HCT116 (cell line): Measurements from ENCODE around the gene CRB3. TPM values are rescaled to one million over a fixed set of nuclear protein-coding genes. Genes with fewer than 3 reads are reported as not detected.

Experiments used
- ATAC-seq: fragments of 200-7000 bp; cut with Tn5 transposase; 2 replicates; pipeline ENCODE4 v1.9.1; 2020; ENCODE audit warnings: mild to moderate bottlenecking, moderate library complexity
- BruUV-seq: library from RNA; stranded (reverse); fragments of 400-500 nt; replicated peaks from 2 replicates; lab custom pipeline; 2021; lab: Mats Ljungman, UMichigan
- CTCF ChIA-PET: fragments of 300-600 bp; sonication (Branson Sonifier 250); formaldehyde crosslinking; loops from one replicate; lab custom pipeline; 2021; ENCODE audit warnings: antibody characterized with exemption; lab: Charles Lee
- POLR2A ChIA-PET: fragments of 300-600, 350-600 bp; sonication (Branson Sonifier 250); formaldehyde crosslinking; loops from one replicate; lab custom pipeline; 2021; ENCODE audit warnings: antibody characterized with exemption; lab: Charles Lee
- RAD21 ChIA-PET, 2 experiments: fragments of 300-600 bp; sonication (Branson Sonifier 250); formaldehyde crosslinking; loops; one replicate each; lab custom pipeline; 2023; ENCODE audit warnings: low total read pairs in 2 of 2; ENCODE audit not compliant: uncharacterized antibody in 2 of 2, unreplicated experiment in 2 of 2, low non-redundant PET in 1 of 2; lab: Charles Lee
- DNase-seq: peaks from one replicate; pipeline ENCODE4 v3.0.0-alpha.2; 2010; ENCODE audit warnings: low read depth, low spot score
- H2AFZ ChIP-seq: fragments of 200-600 bp; shearing (Covaris generic), sonication (generic); 2 replicates; pipeline ENCODE4 v1.6.1; 2017; ENCODE audit warnings: low read depth, mixed run types, mixed read lengths, antibody characterized with exemption, low read length; ENCODE audit not compliant: poor library complexity, severe bottlenecking
- H3K27ac ChIP-seq: 2 replicates; pipeline ENCODE4 v1.5.1; 2012; ENCODE audit warnings: low read depth, low read length
- H3K27me3 ChIP-seq: fragments of 200-600 bp; sonication (generic); 2 replicates; pipeline ENCODE4 v1.6.1; 2016; ENCODE audit warnings: mixed run types, low read length, mixed read lengths; ENCODE audit not compliant: insufficient read depth
- H3K36me3 ChIP-seq, 2 experiments: fragments of 200-500 bp in 1 of 2; fragments of 200-600 bp in 1 of 2; sonication (Bioruptor generic) in 1 of 2; sonication (generic) in 1 of 2; 2 replicates each; pipeline versions ENCODE4 v1.5.1 to v1.6.1; 2014 to 2016; ENCODE audit warnings: low read length in 2 of 2, inconsistent platforms in 1 of 2, mixed read lengths in 1 of 2, mixed run types in 1 of 2; ENCODE audit not compliant: insufficient read depth in 2 of 2, control insufficient read depth in 1 of 2
- H3K4me1 ChIP-seq, 2 experiments: fragments of 200-600 bp in 1 of 2; sonication (generic) in 1 of 2; 2 replicates each; pipeline versions ENCODE4 v1.5.1 to v1.6.1; 2012 to 2017; ENCODE audit warnings: low read length in 2 of 2, inconsistent platforms in 1 of 2, mild to moderate bottlenecking in 1 of 2, mixed read lengths in 1 of 2, mixed run types in 1 of 2, moderate library complexity in 1 of 2; ENCODE audit not compliant: insufficient read depth in 2 of 2, control insufficient read depth in 1 of 2
- H3K4me2 ChIP-seq: fragments of 200-600 bp; sonication (generic); 2 replicates; pipeline ENCODE4 v1.6.1; 2017; ENCODE audit warnings: mixed run types, low read length, mixed read lengths
- H3K4me3 ChIP-seq, 2 experiments: fragments of 200-600 bp in 1 of 2; sonication (generic) in 1 of 2; replicated peaks in 1 of 2; 2 replicates each; pipeline ENCODE4 v1.5.1; 2011 to 2016; ENCODE audit warnings: low read length in 2 of 2, control low read depth in 1 of 2, low read depth in 1 of 2, mild to moderate bottlenecking in 1 of 2, mixed read lengths in 1 of 2, mixed run types in 1 of 2
- H3K79me2 ChIP-seq: fragments of 200-600 bp; sonication (generic); 2 replicates; pipeline ENCODE4 v1.6.1; 2017; ENCODE audit warnings: mild to moderate bottlenecking, mixed run types, low read length, moderate library complexity, mixed read lengths; ENCODE audit not compliant: insufficient read depth
- H3K9ac ChIP-seq: fragments of 200-600 bp; sonication (generic); 2 replicates; pipeline ENCODE4 v1.6.1; 2016; ENCODE audit warnings: low read length, mixed read lengths
- H3K9me2 ChIP-seq: fragments of 200-600 bp; sonication (generic), shearing (Covaris generic); 2 replicates; pipeline ENCODE4 v1.6.1; 2017; ENCODE audit warnings: mixed run types, mild to moderate bottlenecking, moderate library complexity; ENCODE audit not compliant: insufficient read depth
- H3K9me3 ChIP-seq, 2 experiments: fragments of 200-500 bp in 1 of 2; fragments of 200-600 bp in 1 of 2; sonication (Bioruptor generic) in 1 of 2; sonication (generic) in 1 of 2; 2 replicates each; pipeline ENCODE4 v1.6.1; 2014 to 2017; ENCODE audit warnings: low read length in 2 of 2, mixed read lengths in 2 of 2, inconsistent platforms in 1 of 2, low read depth in 1 of 2, mild to moderate bottlenecking in 1 of 2, mixed run types in 1 of 2, moderate library complexity in 1 of 2; ENCODE audit not compliant: control insufficient read depth in 1 of 2, insufficient read depth in 1 of 2
- H4K20me1 ChIP-seq: fragments of 200-600 bp; sonication (generic), shearing (Covaris generic); 2 replicates; pipeline ENCODE4 v1.6.1; 2017; ENCODE audit warnings: mixed run types, mild to moderate bottlenecking, moderate library complexity; ENCODE audit not compliant: insufficient read depth
- EGR1 ChIP-seq: IDR thresholded peaks from 2 replicates; pipeline ENCODE4 v1.6.1; 2012; ENCODE audit warnings: low read depth
- JUND ChIP-seq: IDR thresholded peaks from 2 replicates; pipeline ENCODE4 v1.6.1; 2012
- SIN3A ChIP-seq: IDR thresholded peaks from 2 replicates; pipeline ENCODE4 v1.6.1; 2012; ENCODE audit warnings: low read depth
- SP1 ChIP-seq: IDR thresholded peaks from 2 replicates; pipeline ENCODE4 v1.6.1; 2012; ENCODE audit warnings: low read depth
- TCF7L2 ChIP-seq: IDR thresholded peaks from 2 replicates; pipeline ENCODE4 v1.7.0; 2011; ENCODE audit warnings: borderline replicate concordance, inconsistent platforms; ENCODE audit not compliant: insufficient read depth, insufficient read length; ENCODE audit errors: extremely low read depth
- YY1 ChIP-seq: IDR thresholded peaks from 2 replicates; pipeline ENCODE4 v1.6.1; 2011; ENCODE audit warnings: low read length, low read depth, moderate library complexity, mild to moderate bottlenecking; ENCODE audit not compliant: insufficient replicate concordance; ENCODE audit errors: extremely low read depth
- ZNF274 ChIP-seq: fragments of 200-500 bp; sonication (Bioruptor generic); IDR thresholded peaks from 2 replicates; pipeline ENCODE4 v1.6.1; 2014; ENCODE audit warnings: mild to moderate bottlenecking, low read depth, low read length, inconsistent platforms
- intact Hi-C: fragments of 100-400 bp; cut with micrococcal nuclease; formaldehyde crosslinking; loops from 2 replicates; pipeline ENCODE4 v1.10.0; 2022
- total RNA-seq: library from RNA; stranded (reverse); gene quantifications from one replicate; pipeline ENCODE4 v1.2.1, GENCODE V29; 2021; ENCODE audit not compliant: unreplicated experiment
- TF ChIP-seq, protein P1 (sequence below): IDR thresholded peaks from 2 replicates; pipeline ENCODE4 v1.6.1; 2012

Gene CRB3
- total RNA-seq, 1 experiment from 2014 or later, result 40.5 TPM

DNA sequence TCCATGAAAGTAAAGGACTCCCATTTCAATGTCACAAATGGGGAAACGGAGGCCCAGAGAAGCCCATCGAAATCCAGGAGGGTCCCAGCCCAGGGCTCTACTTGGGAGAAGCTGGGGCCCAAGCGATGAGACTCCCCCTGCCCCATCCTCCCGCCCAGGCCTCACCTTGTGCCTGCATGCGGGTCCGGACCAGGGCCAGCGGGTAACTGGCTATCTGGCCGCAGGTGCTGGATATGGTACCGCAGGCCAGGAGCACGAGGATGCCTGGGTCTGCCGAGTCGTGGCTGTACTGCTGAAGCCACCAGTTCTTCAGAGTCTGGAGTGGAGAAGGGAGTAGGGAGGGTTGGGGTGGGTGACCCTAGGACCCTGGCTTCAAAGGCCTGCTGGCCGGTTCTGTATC lies 20.1 kb upstream of the CRB3 start:
- ATAC-seq, result no peak
- intact Hi-C loops, result no loop called here
- TF ChIP-seq, protein P1, sequence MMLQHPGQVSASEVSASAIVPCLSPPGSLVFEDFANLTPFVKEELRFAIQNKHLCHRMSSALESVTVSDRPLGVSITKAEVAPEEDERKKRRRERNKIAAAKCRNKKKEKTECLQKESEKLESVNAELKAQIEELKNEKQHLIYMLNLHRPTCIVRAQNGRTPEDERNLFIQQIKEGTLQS, result no peak
- no peak for TF ChIP-seq TCF7L2
- TF ChIP-seq, all 23 proteins: peak for 0
- Histone ChIP-seq H3K27me3 (no peaks in the 10 kb centered on the region), H3K9ac (no peak overlapping the region), H3K4me2 (no peak overlapping the region), H4K20me1 (no peaks in the 10 kb centered on the region), H3K27ac (no peak overlapping the region), H3K79me2 (no peaks in the 10 kb centered on the region), H3K36me3 (no peaks in the 10 kb centered on the region), H3K4me1 (no peaks in the 10 kb centered on the region), H3K4me3 (no peak overlapping the region), H3K9me2 (no peaks in the 10 kb centered on the region), H2AFZ (no peak overlapping the region), H3K9me3 (peaks cover 0 to 4% of the 10 kb centered on the region in 2 experiments; a peak in 1 of 4 replicates)
- DNase-seq, result no peak
- RAD21 ChIA-PET, result no interaction called here
- no TSS peak for BruUV-seq
- POLR2A ChIA-PET, result no interaction called here
- CTCF ChIA-PET, result no interaction called here

DNA sequence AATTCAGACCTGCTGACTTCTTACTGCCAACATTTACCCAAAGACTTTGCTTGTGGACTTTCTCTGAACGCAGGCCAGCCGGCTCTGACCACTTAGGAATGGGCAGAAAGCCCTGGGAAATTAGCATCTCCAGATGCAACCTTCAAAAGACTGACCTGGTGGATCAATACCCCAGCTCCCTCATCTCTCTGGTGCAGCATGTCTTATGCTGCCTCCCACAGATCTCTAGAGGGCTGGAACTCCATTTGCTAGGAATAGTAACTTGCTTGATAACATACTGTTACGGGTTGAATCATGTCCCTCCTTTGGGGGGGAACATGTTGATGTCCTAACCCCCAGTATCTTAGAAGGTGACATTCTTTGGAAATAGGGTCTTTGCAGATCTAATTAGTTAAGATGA lies 17.6 kb upstream of the CRB3 start:
- DNase-seq, result no peak
- H3K9ac ChIP-seq, result no peak overlapping the region
- peaks cover 0 to 4% of the 10 kb centered on the region in 2 experiments; a peak in 1 of 4 replicates for H3K9me3 ChIP-seq
- peaks cover 0 to 4% of the 10 kb centered on the region in 2 experiments; a peak in 2 of 4 replicates for H3K36me3 ChIP-seq
- ChIA-PET CTCF (no interaction called here), RAD21 (no interaction called here), POLR2A (no interaction called here)
- H3K27me3 ChIP-seq, result no peaks in the 10 kb centered on the region
- H3K79me2 ChIP-seq, result no peaks in the 10 kb centered on the region
- H3K9me2 ChIP-seq, result no peaks in the 10 kb centered on the region
- no peak overlapping the region for H3K27ac ChIP-seq
- H4K20me1 ChIP-seq, result no peaks in the 10 kb centered on the region
- no peak for TF ChIP-seq ZNF274
- no peak for TF ChIP-seq YY1
- TF ChIP-seq SP1, result no peak
- TF ChIP-seq SIN3A, result no peak
- TF ChIP-seq EGR1, result no peak
- no peak for TF ChIP-seq JUND
- no peak overlapping the region for H3K4me2 ChIP-seq
- H2AFZ ChIP-seq, result no peak overlapping the region
- BruUV-seq, result no TSS peak
- ATAC-seq, result no peak
- intact Hi-C loops, result no loop called here
- no peaks in the 10 kb centered on the region for H3K4me1 ChIP-seq
- H3K4me3 ChIP-seq, result no peak overlapping the region
